ENCODE data around the gene BRAT1. TPM values are rescaled to one million over a fixed set of nuclear protein-coding genes. Genes with fewer than 3 reads are reported as not detected.
"Not testable (repeated sequence)": the region's sequence is repeated elsewhere in the genome, so short reads cannot be mapped to it uniquely, and the experiment has no call there.

BRAT1 gene
- 20.3 TPM for polyA plus RNA-seq (ENCODE audit: insufficient read length)

- DNase-seq (ENCODE audit: low read depth) = peak; percentile 74
These were observed at the start of gene BRAT1 for GRCh38 chr7:2555121-2556052. TSS of gene BRAT1 (minus strand) at chr7:2555524. CDS start at chr7:2554431, 1,093 bp downstream.

GRCh38 chr7:2604608-2605174 lies 49.4 kb upstream of the BRAT1 start:
- DNase-seq (ENCODE audit: low read depth) = no peak

- no peak for DNase-seq (ENCODE audit: low read depth)
These were observed 48.0 kb upstream of the BRAT1 start for GRCh38 chr7:2603044-2603965.

GRCh38 chr7:2602406-2603043 lies 47.2 kb upstream of the BRAT1 start:
- no peak for DNase-seq (ENCODE audit: low read depth)

- no peak for DNase-seq (ENCODE audit: low read depth)
These were observed 46.6 kb upstream of the BRAT1 start for GRCh38 chr7:2601907-2602306.

- no peak for DNase-seq (ENCODE audit: low read depth)
These were observed 45.7 kb upstream of the BRAT1 start for GRCh38 chr7:2601065-2601464.

GRCh38 chr7:2598154-2598823 lies 43.0 kb upstream of the BRAT1 start:
- no peak for DNase-seq (ENCODE audit: low read depth)

GRCh38 chr7:2597273-2597640 lies 41.9 kb upstream of the BRAT1 start:
- no peak for DNase-seq (ENCODE audit: low read depth)

GRCh38 chr7:2596464-2597272 lies 41.3 kb upstream of the BRAT1 start:
- DNase-seq (ENCODE audit: low read depth) = no peak

GRCh38 chr7:2595258-2595860 lies 40.0 kb upstream of the BRAT1 start:
- DNase-seq (ENCODE audit: low read depth) = no peak

GRCh38 chr7:2594599-2594998 lies 39.3 kb upstream of the BRAT1 start:
- no peak for DNase-seq (ENCODE audit: low read depth)

- no peak for DNase-seq (ENCODE audit: low read depth)
These were observed 37.9 kb upstream of the BRAT1 start for GRCh38 chr7:2593036-2593727.

- no peak for DNase-seq (ENCODE audit: low read depth)
These were observed 37.1 kb upstream of the BRAT1 start for GRCh38 chr7:2592375-2592865.

- not testable (repeated sequence) for DNase-seq (ENCODE audit: low read depth)
These were observed 34.6 kb upstream of the BRAT1 start for GRCh38 chr7:2589941-2590340.

- DNase-seq (ENCODE audit: low read depth) = no peak
These were observed 34.0 kb upstream of the BRAT1 start for GRCh38 chr7:2589341-2589740.

GRCh38 chr7:2587778-2588177 lies 32.5 kb upstream of the BRAT1 start:
- DNase-seq (ENCODE audit: low read depth) = no peak

GRCh38 chr7:2587134-2587533 lies 31.8 kb upstream of the BRAT1 start:
- no peak for DNase-seq (ENCODE audit: low read depth)

- no peak for DNase-seq (ENCODE audit: low read depth)
These were observed 31.1 kb upstream of the BRAT1 start for GRCh38 chr7:2586326-2587020.

Data from forelimb muscle (tissue), 1 donor.